Measurements from ENCODE around the gene TCF3.

TCF3 gene

GRCh38 chr19:1609680-1610474 is 42.5 kb downstream of the TCF3 start:
- H3K4me3 ChIP-seq (replicated peaks; ENCODE audit: low read depth, low read length) = no peak overlapping the region
- DNase-seq (ENCODE audit: extremely low read depth, low read depth) = no peak
- TF ChIP-seq, protein P1, sequence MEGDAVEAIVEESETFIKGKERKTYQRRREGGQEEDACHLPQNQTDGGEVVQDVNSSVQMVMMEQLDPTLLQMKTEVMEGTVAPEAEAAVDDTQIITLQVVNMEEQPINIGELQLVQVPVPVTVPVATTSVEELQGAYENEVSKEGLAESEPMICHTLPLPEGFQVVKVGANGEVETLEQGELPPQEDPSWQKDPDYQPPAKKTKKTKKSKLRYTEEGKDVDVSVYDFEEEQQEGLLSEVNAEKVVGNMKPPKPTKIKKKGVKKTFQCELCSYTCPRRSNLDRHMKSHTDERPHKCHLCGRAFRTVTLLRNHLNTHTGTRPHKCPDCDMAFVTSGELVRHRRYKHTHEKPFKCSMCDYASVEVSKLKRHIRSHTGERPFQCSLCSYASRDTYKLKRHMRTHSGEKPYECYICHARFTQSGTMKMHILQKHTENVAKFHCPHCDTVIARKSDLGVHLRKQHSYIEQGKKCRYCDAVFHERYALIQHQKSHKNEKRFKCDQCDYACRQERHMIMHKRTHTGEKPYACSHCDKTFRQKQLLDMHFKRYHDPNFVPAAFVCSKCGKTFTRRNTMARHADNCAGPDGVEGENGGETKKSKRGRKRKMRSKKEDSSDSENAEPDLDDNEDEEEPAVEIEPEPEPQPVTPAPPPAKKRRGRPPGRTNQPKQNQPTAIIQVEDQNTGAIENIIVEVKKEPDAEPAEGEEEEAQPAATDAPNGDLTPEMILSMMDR (IDR thresholded peaks at IDR 0.05; ENCODE audit: low read depth, low read length, missing control alignments) = no peak

GRCh38 chr19:1609103-1609396 is 43.4 kb downstream of the TCF3 start:
- TF ChIP-seq, protein P1 (IDR thresholded peaks at IDR 0.05; ENCODE audit: low read depth, low read length, missing control alignments) = no peak
- H3K4me3 ChIP-seq (replicated peaks; ENCODE audit: low read depth, low read length) = no peak overlapping the region
- no peak for DNase-seq (ENCODE audit: extremely low read depth, low read depth)

GRCh38 chr19:1608359-1609102 is 43.9 kb downstream of the TCF3 start:
- H3K4me3 ChIP-seq (replicated peaks; ENCODE audit: low read depth, low read length) = no peak overlapping the region
- no peak for DNase-seq (ENCODE audit: extremely low read depth, low read depth)
- TF ChIP-seq, protein P1 (IDR thresholded peaks at IDR 0.05; ENCODE audit: low read depth, low read length, missing control alignments) = no peak

GRCh38 chr19:1606138-1606651 is 46.2 kb downstream of the TCF3 start:
- no peak for DNase-seq (ENCODE audit: extremely low read depth, low read depth)
- TF ChIP-seq, protein P1 (IDR thresholded peaks at IDR 0.05; ENCODE audit: low read depth, low read length, missing control alignments) = no peak
- peak overlapping the region; percentile 96 for H3K4me3 ChIP-seq (replicated peaks; ENCODE audit: low read depth, low read length)

DNA sequence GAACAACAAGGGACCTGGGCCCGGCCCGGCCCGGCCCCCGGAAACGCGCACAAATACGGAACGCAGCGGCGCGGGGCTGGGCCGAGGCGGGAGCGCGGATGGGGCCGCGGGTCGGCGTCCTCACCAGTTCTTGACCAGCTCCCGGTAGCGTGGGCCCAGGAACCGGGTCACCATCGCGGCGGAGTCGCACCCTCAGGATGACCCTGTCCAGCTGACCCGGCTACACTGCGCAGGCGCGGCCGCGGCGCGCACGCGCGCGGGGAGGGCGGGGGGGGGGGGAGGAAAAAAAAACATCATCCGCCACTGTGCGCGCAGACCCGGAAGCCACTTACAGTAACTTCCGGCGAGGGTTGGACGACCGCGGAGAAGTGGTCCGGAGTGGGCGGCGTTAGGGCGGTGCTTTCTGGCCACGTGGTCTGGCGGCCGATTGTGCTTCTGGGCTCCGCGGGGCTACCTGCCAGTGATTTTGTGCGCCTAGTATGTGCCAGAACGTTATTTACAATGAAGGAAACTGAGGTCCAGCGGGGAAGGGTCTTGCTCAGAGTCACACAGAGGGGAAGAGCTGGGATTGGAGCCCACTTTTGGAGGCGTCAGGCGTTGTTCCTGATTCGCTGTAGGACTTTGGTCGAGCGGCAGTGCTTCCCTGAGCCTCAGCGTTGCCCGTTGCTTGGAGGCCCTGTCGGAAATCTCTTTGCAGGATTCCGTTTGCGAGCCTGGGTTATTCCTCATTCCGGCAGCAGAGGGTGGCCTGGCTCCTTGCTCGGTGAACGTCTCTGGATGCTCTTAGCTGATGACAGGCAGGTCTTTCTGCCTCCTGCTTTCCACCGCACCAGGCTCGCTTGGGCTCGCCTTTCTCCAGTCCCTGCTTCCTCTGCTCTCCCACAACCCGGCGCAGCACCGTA is 46.9 kb downstream of the TCF3 start, which contains the start of gene UQCR11:
TSS of gene UQCR11 (minus strand) at position 227 of the 902 bp plus-strand sequence. CDS start at position 174, 53 bp downstream.
- TF ChIP-seq, protein P1 (IDR thresholded peaks at IDR 0.05; ENCODE audit: low read depth, low read length, missing control alignments) = peak; percentile 54
- DNase-seq (ENCODE audit: extremely low read depth, low read depth) = peak; percentile 91
- peak within 1 kb of the TSS; percentile 96 for H3K4me3 ChIP-seq (replicated peaks; ENCODE audit: low read depth, low read length)

- no peak overlapping the region for H3K4me3 ChIP-seq (replicated peaks; ENCODE audit: low read depth, low read length)
- no peak for DNase-seq (ENCODE audit: extremely low read depth, low read depth)
- TF ChIP-seq, protein P1 (IDR thresholded peaks at IDR 0.05; ENCODE audit: low read depth, low read length, missing control alignments) = no peak
Observed at GRCh38 chr19:1602091-1602707, 50.2 kb downstream of the TCF3 start.

All from HFF-Myc (cell line).